HEK293T (cell line): Measurements from ENCODE around the gene KCNG3.

Experiments used
- CTCF ChIA-PET: fragments of 350-600 bp; formaldehyde crosslinking; extraction: SDS; loops from one replicate; lab custom pipeline; 2021; ENCODE audit warnings: antibody characterized with exemption, inconsistent platforms; lab: Yijun Ruan, JAX
- POLR2A ChIA-PET: fragments of 350-600 bp; formaldehyde crosslinking; extraction: SDS; loops from one replicate; lab custom pipeline; 2020; ENCODE audit warnings: antibody characterized with exemption, inconsistent platforms; lab: Yijun Ruan, JAX
- DNase-seq: peaks from one replicate; pipeline ENCODE4 v3.0.0; 2012; ENCODE audit warnings: mixed read lengths; ENCODE audit errors: extremely low spot score
- ARNT ChIP-seq: fragments of 450-650 bp; IDR thresholded peaks from 2 replicates; pipeline ENCODE4 v1.6.1; 2017; ENCODE audit warnings: mild to moderate bottlenecking
- BHLHE40 ChIP-seq: fragments of 450-650 bp; IDR thresholded peaks from 2 replicates; pipeline ENCODE4 v1.6.1; 2016; ENCODE audit warnings: mild to moderate bottlenecking, moderate library complexity, borderline replicate concordance
- CTBP1 ChIP-seq: fragments of 450-650 bp; IDR thresholded peaks from 2 replicates; pipeline ENCODE4 v1.6.1; 2016; ENCODE audit warnings: borderline replicate concordance
- ELF4 ChIP-seq: fragments of 450-650 bp; IDR thresholded peaks from 2 replicates; pipeline ENCODE4 v1.6.1; 2017; ENCODE audit warnings: antibody characterized with exemption
- FOXA1 ChIP-seq: fragments of 450-650 bp; IDR thresholded peaks from 2 replicates; pipeline ENCODE4 v1.6.1; 2016; ENCODE audit warnings: mild to moderate bottlenecking
- FOXK2 ChIP-seq: fragments of 450-650 bp; IDR thresholded peaks from 2 replicates; pipeline ENCODE4 v1.6.1; 2016; ENCODE audit warnings: mild to moderate bottlenecking
- FOXM1 ChIP-seq: fragments of 450-650 bp; IDR thresholded peaks from 2 replicates; pipeline ENCODE4 v1.6.1; 2017; ENCODE audit warnings: mild to moderate bottlenecking, borderline replicate concordance
- HDGF ChIP-seq: fragments of 450-650 bp; IDR thresholded peaks from 2 replicates; pipeline ENCODE4 v1.6.1; 2017; ENCODE audit warnings: antibody characterized with exemption, borderline replicate concordance
- L3MBTL2 ChIP-seq: fragments of 450-650 bp; conservative IDR thresholded peaks from 2 replicates; pipeline ENCODE4 v1.6.1; 2016; ENCODE audit warnings: mild to moderate bottlenecking
- LEF1 ChIP-seq: fragments of 450-650 bp; IDR thresholded peaks from 2 replicates; pipeline ENCODE4 v1.6.1; 2017; ENCODE audit warnings: mild to moderate bottlenecking, borderline replicate concordance
- NFRKB ChIP-seq: fragments of 450-650 bp; IDR thresholded peaks from 2 replicates; pipeline ENCODE4 v1.6.1; 2016; ENCODE audit warnings: mild to moderate bottlenecking, moderate library complexity
- PKNOX1 ChIP-seq: fragments of 450-650 bp; IDR thresholded peaks from 2 replicates; pipeline ENCODE4 v1.6.1; 2016
- SP1 ChIP-seq: fragments of 450-650 bp; IDR thresholded peaks from 2 replicates; pipeline ENCODE4 v1.6.1; 2017
- SUZ12 ChIP-seq: fragments of 450-650 bp; IDR thresholded peaks from 2 replicates; pipeline ENCODE4 v1.6.1; 2016; ENCODE audit warnings: mild to moderate bottlenecking
- TARDBP ChIP-seq: fragments of 450-650 bp; IDR thresholded peaks from 2 replicates; pipeline ENCODE4 v1.6.1; 2016
- ZNF384 ChIP-seq: fragments of 450-650 bp; IDR thresholded peaks from 2 replicates; pipeline ENCODE4 v1.6.1; 2016

The KCNG3 gene

GRCh38 chr2:42448163-42448562 lies 45.6 kb downstream of the KCNG3 start:
- TF ChIP-seq L3MBTL2, result no peak
- no peak for TF ChIP-seq LEF1
- TF ChIP-seq HDGF, result no peak
- CTCF ChIA-PET, result no interaction called here
- POLR2A ChIA-PET, result no interaction called here
- DNase-seq, result no peak

- CTCF ChIA-PET, result interaction anchor here (0.7 kb wide), 1 partner anchor 489 kb away, joined by 4 read pairs; no protein-coding TSS in a partner anchor
- DNase-seq, result no peak
- TF ChIP-seq L3MBTL2 (no peak), TARDBP (no peak), ELF4 (no peak), CTBP1 (no peak), HDGF (no peak), BHLHE40 (no peak), FOXA1 (no peak), FOXK2 (no peak), SP1 (no peak)
- POLR2A ChIA-PET, result no interaction called here
These were observed 47.1 kb downstream of the KCNG3 start for GRCh38 chr2:42446503-42447271.

GRCh38 chr2:42443718-42444399 lies 49.9 kb downstream of the KCNG3 start:
- POLR2A ChIA-PET, result no interaction called here
- TF ChIP-seq HDGF, result no peak
- TF ChIP-seq SUZ12, result no peak
- no peak for TF ChIP-seq ELF4
- no peak for TF ChIP-seq TARDBP
- TF ChIP-seq PKNOX1, result no peak
- no peak for TF ChIP-seq FOXA1
- TF ChIP-seq SP1, result no peak
- TF ChIP-seq CTBP1, result no peak
- TF ChIP-seq ZNF384, result no peak
- no peak for DNase-seq
- CTCF ChIA-PET, result no interaction called here

GRCh38 chr2:42442774-42443173 lies 51.0 kb downstream of the KCNG3 start:
- TF ChIP-seq SUZ12, result no peak
- no peak for DNase-seq
- CTCF ChIA-PET, result interaction anchor here (0.6 kb wide), 1 partner anchor 38 kb away, joined by 6 read pairs; no protein-coding TSS in a partner anchor
- POLR2A ChIA-PET, result no interaction called here

- ChIA-PET POLR2A (no interaction called here), CTCF (no interaction called here)
- no peak for DNase-seq
- TF ChIP-seq CTBP1 (no peak), PKNOX1 (no peak), FOXA1 (no peak), L3MBTL2 (no peak), LEF1 (no peak), ARNT (no peak), FOXM1 (no peak), TARDBP (no peak)
These were observed 55.1 kb downstream of the KCNG3 start for GRCh38 chr2:42438685-42439084.

- CTCF ChIA-PET, result no interaction called here
- POLR2A ChIA-PET, result no interaction called here
- no peak for TF ChIP-seq BHLHE40
- TF ChIP-seq ELF4, result no peak
- no peak for TF ChIP-seq SUZ12
- TF ChIP-seq HDGF, result no peak
- no peak for TF ChIP-seq FOXM1
- TF ChIP-seq L3MBTL2, result no peak
- no peak for TF ChIP-seq FOXA1
- TF ChIP-seq ARNT, result no peak
- TF ChIP-seq FOXK2, result no peak
- no peak for TF ChIP-seq PKNOX1
- TF ChIP-seq ZNF384, result no peak
- no peak for TF ChIP-seq SP1
- no peak for TF ChIP-seq NFRKB
- no peak for TF ChIP-seq CTBP1
- no peak for TF ChIP-seq TARDBP
- TF ChIP-seq LEF1, result no peak
- no peak for DNase-seq
These were observed 57.4 kb downstream of the KCNG3 start for GRCh38 chr2:42436370-42436769.

- CTCF ChIA-PET, result no interaction called here
- no peak for DNase-seq
- POLR2A ChIA-PET, result no interaction called here
- no peak for TF ChIP-seq FOXK2
- no peak for TF ChIP-seq ELF4
- no peak for TF ChIP-seq ARNT
- no peak for TF ChIP-seq TARDBP
- TF ChIP-seq NFRKB, result no peak
- no peak for TF ChIP-seq LEF1
- no peak for TF ChIP-seq ZNF384
- no peak for TF ChIP-seq L3MBTL2
- TF ChIP-seq BHLHE40, result no peak
- no peak for TF ChIP-seq PKNOX1
- no peak for TF ChIP-seq FOXA1
These were observed 58.2 kb downstream of the KCNG3 start for GRCh38 chr2:42435628-42436027.
